ENCODE results near the gene CD79A. TPM values are rescaled to one million over a fixed set of nuclear protein-coding genes. Genes with fewer than 3 reads are reported as not detected.

Gene CD79A
- total RNA-seq, 1 donor from 2014 or later, result 0.70 TPM

GRCh38 chr19:41877916-41878905 is 1.1 kb downstream of the CD79A start:
- no peaks in the 10 kb centered on the region for H3K9me3 Mint-ChIP-seq
- H3K36me3 Mint-ChIP-seq (ENCODE audit: low read depth), result no peaks in the 10 kb centered on the region
- TF ChIP-seq, protein P1, sequence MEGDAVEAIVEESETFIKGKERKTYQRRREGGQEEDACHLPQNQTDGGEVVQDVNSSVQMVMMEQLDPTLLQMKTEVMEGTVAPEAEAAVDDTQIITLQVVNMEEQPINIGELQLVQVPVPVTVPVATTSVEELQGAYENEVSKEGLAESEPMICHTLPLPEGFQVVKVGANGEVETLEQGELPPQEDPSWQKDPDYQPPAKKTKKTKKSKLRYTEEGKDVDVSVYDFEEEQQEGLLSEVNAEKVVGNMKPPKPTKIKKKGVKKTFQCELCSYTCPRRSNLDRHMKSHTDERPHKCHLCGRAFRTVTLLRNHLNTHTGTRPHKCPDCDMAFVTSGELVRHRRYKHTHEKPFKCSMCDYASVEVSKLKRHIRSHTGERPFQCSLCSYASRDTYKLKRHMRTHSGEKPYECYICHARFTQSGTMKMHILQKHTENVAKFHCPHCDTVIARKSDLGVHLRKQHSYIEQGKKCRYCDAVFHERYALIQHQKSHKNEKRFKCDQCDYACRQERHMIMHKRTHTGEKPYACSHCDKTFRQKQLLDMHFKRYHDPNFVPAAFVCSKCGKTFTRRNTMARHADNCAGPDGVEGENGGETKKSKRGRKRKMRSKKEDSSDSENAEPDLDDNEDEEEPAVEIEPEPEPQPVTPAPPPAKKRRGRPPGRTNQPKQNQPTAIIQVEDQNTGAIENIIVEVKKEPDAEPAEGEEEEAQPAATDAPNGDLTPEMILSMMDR (conservative IDR thresholded peaks at IDR 0.05), result no peak
- no peak for DNase-seq (ENCODE audit: low read depth, low spot score)
- no peak overlapping the region for H3K27ac Mint-ChIP-seq (ENCODE audit: unreplicated experiment)
- H3K27me3 Mint-ChIP-seq (ENCODE audit: low read depth), result peaks cover 32% of the 10 kb centered on the region
- peaks cover 10% of the 10 kb centered on the region for H3K4me1 Mint-ChIP-seq
- H3K4me3 Mint-ChIP-seq, result peak overlapping the region; percentile 44

DNA sequence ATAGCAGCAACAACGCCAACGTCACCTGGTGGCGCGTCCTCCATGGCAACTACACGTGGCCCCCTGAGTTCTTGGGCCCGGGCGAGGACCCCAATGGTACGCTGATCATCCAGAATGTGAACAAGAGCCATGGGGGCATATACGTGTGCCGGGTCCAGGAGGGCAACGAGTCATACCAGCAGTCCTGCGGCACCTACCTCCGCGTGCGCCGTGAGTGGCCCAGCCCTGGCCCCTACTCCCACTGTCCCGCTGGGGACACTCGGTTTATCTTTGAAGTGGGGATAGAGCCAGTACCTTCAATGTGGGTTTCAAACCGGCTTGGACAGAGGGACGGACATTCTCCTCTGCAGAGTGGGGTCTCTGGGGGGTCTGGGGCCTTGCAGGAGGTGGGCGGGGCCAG is 2.0 kb downstream of the CD79A start:
- peaks cover 15% of the 10 kb centered on the region for H3K4me1 Mint-ChIP-seq
- TF ChIP-seq, protein P1 (conservative IDR thresholded peaks at IDR 0.05), result no peak
- no peak overlapping the region for H3K27ac Mint-ChIP-seq (ENCODE audit: unreplicated experiment)
- H3K9me3 Mint-ChIP-seq, result no peaks in the 10 kb centered on the region
- DNase-seq (ENCODE audit: low read depth, low spot score), result no peak
- peaks cover 37% of the 10 kb centered on the region for H3K27me3 Mint-ChIP-seq (ENCODE audit: low read depth)
- H3K4me3 Mint-ChIP-seq, result no peak overlapping the region
- no peaks in the 10 kb centered on the region for H3K36me3 Mint-ChIP-seq (ENCODE audit: low read depth)

DNA sequence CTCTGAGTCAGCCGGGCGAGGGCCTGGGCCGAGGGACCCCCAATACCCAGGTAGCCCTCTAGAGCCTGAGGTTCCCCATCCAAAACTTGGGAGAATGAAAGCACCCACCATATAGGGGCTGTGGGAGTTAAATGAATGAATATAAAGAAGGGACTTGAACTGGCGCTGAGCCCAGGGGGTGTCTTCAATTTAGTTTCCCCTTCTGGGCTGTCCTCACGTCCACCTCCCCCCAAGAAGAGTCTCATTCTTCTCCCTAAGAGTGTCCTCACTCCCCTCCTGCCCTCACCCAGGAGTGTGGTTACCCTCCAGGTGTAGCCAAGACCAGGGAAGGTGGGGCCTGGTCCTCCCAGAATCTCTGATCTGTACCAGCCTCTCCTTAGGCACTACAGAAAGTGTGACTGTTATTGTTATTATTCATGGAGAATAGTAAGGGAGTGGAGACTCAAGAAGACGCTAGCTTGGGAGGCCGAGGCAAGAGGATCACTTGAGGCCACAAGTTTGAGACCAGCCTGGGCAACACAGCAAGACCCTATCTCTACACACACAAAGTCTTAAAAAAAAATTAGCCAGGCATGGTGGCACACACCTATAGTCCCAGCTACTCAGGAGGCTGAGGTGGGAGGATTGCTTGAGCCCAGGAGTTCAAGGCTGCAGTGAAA is 2.7 kb downstream of the CD79A start:
- no peak overlapping the region for H3K27ac Mint-ChIP-seq (ENCODE audit: unreplicated experiment)
- H3K4me3 Mint-ChIP-seq, result peak overlapping the region; percentile 76
- H3K27me3 Mint-ChIP-seq (ENCODE audit: low read depth), result peaks cover 37% of the 10 kb centered on the region
- H3K4me1 Mint-ChIP-seq, result peaks cover 18% of the 10 kb centered on the region
- TF ChIP-seq, protein P1 (conservative IDR thresholded peaks at IDR 0.05), result no peak
- no peaks in the 10 kb centered on the region for H3K9me3 Mint-ChIP-seq
- no peak for DNase-seq (ENCODE audit: low read depth, low spot score)
- H3K36me3 Mint-ChIP-seq (ENCODE audit: low read depth), result no peaks in the 10 kb centered on the region

DNA sequence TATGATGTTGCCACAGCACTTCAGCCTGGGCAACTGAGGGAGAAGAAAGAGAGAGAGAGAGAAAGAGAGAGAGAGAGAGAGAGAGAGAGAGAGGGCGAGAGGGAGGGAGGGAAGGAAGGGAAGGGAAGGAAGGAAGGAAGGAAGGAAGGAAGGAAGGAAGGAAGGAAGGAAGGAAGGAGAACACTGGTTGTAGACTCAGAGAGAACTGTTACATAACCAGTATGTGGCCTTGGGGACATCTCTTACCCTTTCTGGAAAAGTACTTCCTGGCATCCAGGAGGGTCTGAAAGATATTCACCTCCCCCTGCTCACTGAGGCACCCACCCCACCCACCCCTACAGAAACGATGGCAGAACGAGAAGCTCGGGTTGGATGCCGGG is 3.2 kb downstream of the CD79A start:
- Mint-ChIP-seq H3K36me3 (ENCODE audit: low read depth) (no peaks in the 10 kb centered on the region), H3K27ac (ENCODE audit: unreplicated experiment) (no peak overlapping the region), H3K9me3 (no peaks in the 10 kb centered on the region), H3K4me3 (peak overlapping the region; percentile 76), H3K27me3 (ENCODE audit: low read depth) (peaks cover 37% of the 10 kb centered on the region), H3K4me1 (peaks cover 22% of the 10 kb centered on the region)
- TF ChIP-seq, protein P1 (conservative IDR thresholded peaks at IDR 0.05), result no peak
- DNase-seq (ENCODE audit: low read depth, low spot score), result no peak

- Mint-ChIP-seq H3K27me3 (ENCODE audit: low read depth) (peaks cover 30% of the 10 kb centered on the region), H3K9me3 (no peaks in the 10 kb centered on the region), H3K4me1 (peaks cover 36% of the 10 kb centered on the region), H3K36me3 (ENCODE audit: low read depth) (no peaks in the 10 kb centered on the region), H3K4me3 (peak within 1 kb of the TSS; percentile 98), H3K27ac (ENCODE audit: unreplicated experiment) (peak within 1 kb of the TSS; percentile 6)
- no peak for DNase-seq (ENCODE audit: low read depth, low spot score)
- TF ChIP-seq, protein P1 (conservative IDR thresholded peaks at IDR 0.05), result no peak
These were observed 5.7 kb downstream of the CD79A start, which contains the start of gene ARHGEF1 for GRCh38 chr19:41882568-41883462. Gene ARHGEF1 (plus strand): TSS chr19:41883184. CDS start chr19:41888083, 4,899 bp downstream.
